MM.1S (cell line): Measurements from ENCODE around the gene LARGE2.

Experiments used
- DNase-seq: peaks from one replicate; pipeline ENCODE4 v3.0.0-alpha.2; 2015
- H2AFZ ChIP-seq: fragments of 300-600 bp; sonication (generic); 2 replicates; pipeline ENCODE4 v1.6.0; 2016; ENCODE audit warnings: antibody characterized with exemption, low read length
- H3F3A ChIP-seq: fragments of 300-600 bp; sonication (generic); 2 replicates; pipeline ENCODE4 v1.6.1; 2016; ENCODE audit warnings: mild to moderate bottlenecking, antibody characterized with exemption, low read length, moderate library complexity, mixed read lengths; ENCODE audit not compliant: insufficient read depth
- H3K27ac ChIP-seq: fragments of 300-600 bp; sonication (generic); 2 replicates; pipeline ENCODE4 v1.5.1; 2016; ENCODE audit warnings: mild to moderate bottlenecking, low read length
- H3K27me3 ChIP-seq: fragments of 300-600 bp; sonication (generic); replicated peaks from 2 replicates; pipeline ENCODE4 v1.6.0; 2016; ENCODE audit warnings: low read length; ENCODE audit not compliant: insufficient read depth
- H3K36me3 ChIP-seq: fragments of 300-600 bp; sonication (generic); replicated peaks from 2 replicates; pipeline ENCODE4 v1.6.1; 2016; ENCODE audit warnings: mild to moderate bottlenecking, low read length, mixed read lengths; ENCODE audit not compliant: insufficient read depth
- H3K4me1 ChIP-seq: fragments of 300-600 bp; sonication (generic); 2 replicates; pipeline ENCODE4 v1.6.1; 2016; ENCODE audit warnings: low read length, mixed read lengths
- H3K4me2 ChIP-seq: fragments of 300-600 bp; sonication (generic); 2 replicates; pipeline ENCODE4 v1.6.0; 2016; ENCODE audit warnings: low read depth, low read length
- H3K4me3 ChIP-seq: fragments of 300-600 bp; sonication (generic); 2 replicates; pipeline ENCODE4 v1.5.1; 2016; ENCODE audit warnings: low read length, mixed read lengths
- H3K79me2 ChIP-seq: fragments of 300-600 bp; sonication (generic); 2 replicates; pipeline ENCODE4 v1.6.1; 2016; ENCODE audit warnings: mixed run types, low read length, mixed read lengths
- H3K9ac ChIP-seq: fragments of 300-600 bp; sonication (generic); 2 replicates; pipeline ENCODE4 v1.6.1; 2016; ENCODE audit warnings: low read length, mixed read lengths
- H3K9me2 ChIP-seq: fragments of 300-600 bp; sonication (generic); replicated peaks from 2 replicates; pipeline ENCODE4 v1.6.1; 2016; ENCODE audit warnings: mild to moderate bottlenecking, low read length, mixed read lengths; ENCODE audit not compliant: insufficient read depth
- H3K9me3 ChIP-seq: fragments of 300-600 bp; sonication (generic); replicated peaks from 2 replicates; pipeline ENCODE4 v1.6.1; 2016; ENCODE audit warnings: mild to moderate bottlenecking, low read length, mixed read lengths; ENCODE audit not compliant: insufficient read depth
- H4K20me1 ChIP-seq: fragments of 300-600 bp; sonication (generic); 2 replicates; pipeline ENCODE4 v1.6.1; 2016; ENCODE audit warnings: mild to moderate bottlenecking, low read length, moderate library complexity, mixed read lengths; ENCODE audit not compliant: insufficient read depth
- CTCF ChIP-seq: fragments of 300-600 bp; sonication (generic); IDR thresholded peaks from 2 replicates; pipeline ENCODE4 v1.5.1; 2016; ENCODE audit warnings: antibody characterized with exemption, low read length, mixed read lengths
- EZH2 ChIP-seq: fragments of 300-600 bp; sonication (generic); optimal IDR thresholded peaks from 2 replicates; pipeline ENCODE3; 2017; ENCODE audit warnings: low read depth, mild to moderate bottlenecking, antibody characterized with exemption, low read length, mixed read lengths
- EZH2phosphoT487 ChIP-seq: fragments of 300-600 bp; sonication (generic); IDR thresholded peaks from 2 replicates; pipeline ENCODE4 v1.6.1; 2018; ENCODE audit warnings: antibody characterized with exemption, low read length

LARGE2 gene

DNA sequence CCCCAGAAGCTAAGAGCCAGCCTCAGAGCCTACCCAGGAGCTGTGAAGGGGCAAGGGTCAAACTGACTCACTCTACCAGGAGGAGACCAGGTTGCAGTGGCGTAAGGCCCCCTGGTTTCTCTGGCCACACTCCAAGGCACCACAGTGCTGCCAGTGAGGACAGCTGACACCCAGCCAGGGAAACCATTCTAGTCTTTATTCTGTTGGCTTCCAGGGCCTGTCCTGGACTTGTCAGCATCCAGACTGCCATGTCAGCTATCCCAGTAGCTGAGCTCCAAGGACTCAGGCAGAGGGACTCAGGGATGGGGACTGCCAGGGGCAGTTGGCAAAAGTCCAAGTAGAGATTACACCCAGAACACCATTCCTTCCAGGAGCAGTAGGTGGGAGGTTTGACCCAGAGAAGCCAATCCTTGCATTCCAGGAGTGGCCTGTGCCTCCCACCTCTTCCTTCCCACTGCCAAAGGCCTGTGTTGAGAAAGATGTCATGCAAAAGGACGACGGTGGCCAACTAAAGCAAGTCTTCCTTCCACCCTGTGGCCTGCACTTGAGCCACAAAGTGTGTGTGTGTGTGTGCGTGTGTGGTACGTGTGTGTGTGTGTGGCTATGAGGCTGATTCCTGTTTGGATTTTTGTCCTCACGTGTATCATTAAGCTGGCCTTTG lies 40.6 kb upstream of the LARGE2 start:
- Histone ChIP-seq H3F3A (no peaks in the 10 kb centered on the region), H3K36me3 (no peaks in the 10 kb centered on the region), H3K4me2 (no peak overlapping the region), H3K9me2 (no peaks in the 10 kb centered on the region), H3K27ac (no peak overlapping the region), H3K4me1 (no peaks in the 10 kb centered on the region), H3K9ac (no peak overlapping the region), H3K9me3 (no peaks in the 10 kb centered on the region), H4K20me1 (no peaks in the 10 kb centered on the region), H3K27me3 (no peaks in the 10 kb centered on the region), H3K79me2 (no peaks in the 10 kb centered on the region), H3K4me3 (no peak overlapping the region), H2AFZ (no peak overlapping the region)
- DNase-seq = no peak
- no peak for TF ChIP-seq EZH2phosphoT487
- no peak for TF ChIP-seq EZH2
- TF ChIP-seq CTCF = no peak

DNA sequence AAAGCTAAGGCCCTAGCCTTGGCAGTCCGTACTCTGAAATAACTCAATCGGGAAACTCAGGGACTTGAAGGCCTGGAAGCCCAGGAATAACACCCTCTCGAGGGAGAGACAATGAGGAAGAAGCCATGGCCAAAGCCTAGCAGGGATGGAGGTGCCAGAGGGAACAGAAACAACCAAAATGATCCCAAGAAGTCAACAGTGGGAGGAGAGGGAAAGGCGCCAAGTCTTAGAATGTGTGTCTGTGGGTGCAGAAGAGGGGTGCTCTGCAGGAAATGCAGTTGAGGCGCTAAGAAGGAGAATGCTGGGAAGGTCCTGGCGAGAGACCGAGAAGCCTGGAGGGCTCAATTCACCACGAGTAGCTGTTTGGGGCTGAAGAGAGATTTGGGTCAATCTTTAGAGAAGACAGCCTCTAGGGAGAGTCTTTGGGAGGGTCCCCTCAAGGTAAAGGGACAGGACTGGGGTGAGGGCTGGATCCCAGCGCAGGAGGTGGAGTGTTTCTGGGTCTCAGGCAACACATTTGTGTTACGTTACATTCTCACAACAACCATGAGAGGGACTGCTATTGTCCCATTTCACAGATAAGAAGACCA lies 37.8 kb upstream of the LARGE2 start:
- Histone ChIP-seq H3K9me2 (no peaks in the 10 kb centered on the region), H3K4me1 (no peaks in the 10 kb centered on the region), H3K4me2 (no peak overlapping the region), H3F3A (no peaks in the 10 kb centered on the region), H4K20me1 (no peaks in the 10 kb centered on the region), H3K9ac (no peak overlapping the region), H3K27me3 (no peaks in the 10 kb centered on the region), H3K4me3 (no peak overlapping the region), H3K27ac (no peak overlapping the region), H3K36me3 (no peaks in the 10 kb centered on the region), H2AFZ (no peak overlapping the region), H3K9me3 (no peaks in the 10 kb centered on the region), H3K79me2 (no peaks in the 10 kb centered on the region)
- DNase-seq = no peak
- TF ChIP-seq EZH2 = no peak

GRCh38 chr11:45885274-45885920 lies 37.1 kb upstream of the LARGE2 start, which contains the start of gene MAPK8IP1:
Gene MAPK8IP1 (plus strand): TSS chr11:45885651. CDS start chr11:45885821, 170 bp downstream.
- DNase-seq = peak; percentile 76
- no peaks in the 10 kb centered on the region for H4K20me1 ChIP-seq
- no peaks in the 10 kb centered on the region for H3K36me3 ChIP-seq
- no peak within 1 kb of the TSS for H2AFZ ChIP-seq
- H3K27ac ChIP-seq = no peak within 1 kb of the TSS
- no peaks in the 10 kb centered on the region for H3K9me3 ChIP-seq
- no peaks in the 10 kb centered on the region for H3K4me1 ChIP-seq
- no peaks in the 10 kb centered on the region for H3K27me3 ChIP-seq
- TF ChIP-seq EZH2phosphoT487 (no peak), CTCF (no peak), EZH2 (no peak)
- peak within 1 kb of the TSS; percentile 94; the same call in 1 of the 2 replicates for H3K4me2 ChIP-seq
- no peak within 1 kb of the TSS; the same call in 1 of the 2 replicates for H3K9ac ChIP-seq
- H3K9me2 ChIP-seq = no peaks in the 10 kb centered on the region
- H3F3A ChIP-seq = no peaks in the 10 kb centered on the region
- H3K79me2 ChIP-seq = no peaks in the 10 kb centered on the region
- H3K4me3 ChIP-seq = peak within 1 kb of the TSS; percentile 50; the same call in 1 of the 2 replicates
